Endothelial cell (in vitro differentiated cells): ENCODE data around the gene LRR1. TPM values are rescaled to one million over a fixed set of nuclear protein-coding genes. Genes with fewer than 3 reads are reported as not detected.
"Not testable (repeated sequence)": the region's sequence is repeated elsewhere in the genome, so short reads cannot be mapped to it uniquely, and the experiment has no call there.

ENCODE experiments used
- DNase-seq: peaks from one replicate; pipeline ENCODE4 v3.0.0; 2021; ENCODE audit warnings: low spot score
- H3K27ac Mint-ChIP-seq: one replicate; pipeline ENCODE4 v1.8.0; 2021; ENCODE audit warnings: mixed read lengths, inconsistent platforms; ENCODE audit not compliant: unreplicated experiment
- H3K27me3 Mint-ChIP-seq: one replicate; pipeline ENCODE4 v1.8.0; 2021; ENCODE audit warnings: mild to moderate bottlenecking, moderate library complexity, mixed read lengths, inconsistent platforms; ENCODE audit not compliant: unreplicated experiment
- H3K36me3 Mint-ChIP-seq: one replicate; pipeline ENCODE4 v1.8.0; 2021; ENCODE audit warnings: mild to moderate bottlenecking, low read depth, mixed read lengths, inconsistent platforms; ENCODE audit not compliant: unreplicated experiment
- H3K4me1 Mint-ChIP-seq: one replicate; pipeline ENCODE4 v1.8.0; 2021; ENCODE audit warnings: mild to moderate bottlenecking, mixed read lengths, inconsistent platforms; ENCODE audit not compliant: unreplicated experiment
- H3K4me3 Mint-ChIP-seq: one replicate; pipeline ENCODE4 v1.8.0; 2021; ENCODE audit warnings: mild to moderate bottlenecking, mixed read lengths, inconsistent platforms; ENCODE audit not compliant: unreplicated experiment
- H3K9me3 Mint-ChIP-seq: one replicate; pipeline ENCODE4 v1.8.0; 2021; ENCODE audit warnings: mixed read lengths, inconsistent platforms; ENCODE audit not compliant: unreplicated experiment
- total RNA-seq: library from RNA; stranded (reverse); fragmentation: NEBNext Ultra II Directional; extraction: Animal tissue kit (Norgen Biotek cat#: 25700); gene quantifications from one replicate; pipeline ENCODE4 v1.2.1, GENCODE V29; 2021; ENCODE audit not compliant: unreplicated experiment
- TF ChIP-seq, protein P1 (sequence below): fragments of 200-600 bp; sonication (generic); IDR thresholded peaks from one replicate; pipeline ENCODE4 v1.5.0; 2021; ENCODE audit warnings: antibody characterized with exemption; ENCODE audit not compliant: unreplicated experiment

Gene LRR1
- total RNA-seq, 1 donor from 2014 or later, result 12.9 TPM

DNA sequence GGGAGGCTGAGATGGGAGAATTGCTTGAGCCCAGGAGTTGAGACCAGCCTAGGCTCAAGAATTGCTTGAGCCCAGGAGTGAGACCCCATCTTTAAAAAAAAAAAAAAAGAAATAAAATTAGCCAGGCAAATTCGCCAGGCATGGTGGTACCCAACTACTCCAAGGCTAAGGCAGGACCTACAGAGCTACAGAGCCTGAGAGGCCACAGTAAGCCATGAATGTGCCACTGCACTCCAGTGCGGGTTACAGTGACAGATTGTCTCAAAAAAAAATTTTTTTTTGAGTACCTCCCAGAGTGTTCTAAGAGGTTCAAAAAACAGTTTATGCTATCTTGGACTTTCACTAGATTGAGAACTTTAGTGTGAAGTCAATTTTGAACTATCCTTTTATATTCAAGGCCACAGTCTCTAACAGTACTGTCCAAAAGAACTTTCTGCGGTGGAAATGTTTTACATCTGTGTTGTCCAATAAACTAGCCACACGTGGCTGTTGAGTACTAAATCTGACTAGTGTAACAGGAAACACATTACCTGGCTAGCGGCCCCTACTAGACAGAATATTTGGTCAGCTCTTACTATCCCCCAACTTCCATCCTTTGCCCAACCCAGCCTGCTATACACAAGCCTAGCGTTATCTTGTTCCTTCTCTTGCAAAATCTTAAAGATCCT, 19.2 kb downstream of the LRR1 start:
- TF ChIP-seq, protein P1, sequence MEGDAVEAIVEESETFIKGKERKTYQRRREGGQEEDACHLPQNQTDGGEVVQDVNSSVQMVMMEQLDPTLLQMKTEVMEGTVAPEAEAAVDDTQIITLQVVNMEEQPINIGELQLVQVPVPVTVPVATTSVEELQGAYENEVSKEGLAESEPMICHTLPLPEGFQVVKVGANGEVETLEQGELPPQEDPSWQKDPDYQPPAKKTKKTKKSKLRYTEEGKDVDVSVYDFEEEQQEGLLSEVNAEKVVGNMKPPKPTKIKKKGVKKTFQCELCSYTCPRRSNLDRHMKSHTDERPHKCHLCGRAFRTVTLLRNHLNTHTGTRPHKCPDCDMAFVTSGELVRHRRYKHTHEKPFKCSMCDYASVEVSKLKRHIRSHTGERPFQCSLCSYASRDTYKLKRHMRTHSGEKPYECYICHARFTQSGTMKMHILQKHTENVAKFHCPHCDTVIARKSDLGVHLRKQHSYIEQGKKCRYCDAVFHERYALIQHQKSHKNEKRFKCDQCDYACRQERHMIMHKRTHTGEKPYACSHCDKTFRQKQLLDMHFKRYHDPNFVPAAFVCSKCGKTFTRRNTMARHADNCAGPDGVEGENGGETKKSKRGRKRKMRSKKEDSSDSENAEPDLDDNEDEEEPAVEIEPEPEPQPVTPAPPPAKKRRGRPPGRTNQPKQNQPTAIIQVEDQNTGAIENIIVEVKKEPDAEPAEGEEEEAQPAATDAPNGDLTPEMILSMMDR, result no peak
- no peak for DNase-seq
- peaks cover 17% of the 10 kb centered on the region for H3K36me3 Mint-ChIP-seq
- H3K4me3 Mint-ChIP-seq, result peak overlapping the region; percentile 21
- no peak overlapping the region for H3K27ac Mint-ChIP-seq
- peaks cover 20% of the 10 kb centered on the region for H3K4me1 Mint-ChIP-seq
- no peaks in the 10 kb centered on the region for H3K9me3 Mint-ChIP-seq
- peaks cover 22% of the 10 kb centered on the region for H3K27me3 Mint-ChIP-seq

- H3K36me3 Mint-ChIP-seq, result peaks cover 17% of the 10 kb centered on the region
- peak overlapping the region; percentile 98 for H3K27ac Mint-ChIP-seq
- not testable (repeated sequence) for H3K9me3 Mint-ChIP-seq, DNase-seq
- H3K4me1 Mint-ChIP-seq, result peaks cover 20% of the 10 kb centered on the region
- H3K4me3 Mint-ChIP-seq, result peak overlapping the region; percentile 98
- peaks cover 22% of the 10 kb centered on the region for H3K27me3 Mint-ChIP-seq
Observed at GRCh38 chr14:49619273-49619672, 20.5 kb downstream of the LRR1 start.

- Mint-ChIP-seq H3K27ac (peak overlapping the region; percentile 98), H3K4me3 (peak overlapping the region; percentile 98), H3K27me3 (peaks cover 22% of the 10 kb centered on the region), H3K9me3 (no peaks in the 10 kb centered on the region), H3K4me1 (peaks cover 20% of the 10 kb centered on the region), H3K36me3 (peaks cover 17% of the 10 kb centered on the region)
- DNase-seq, result no peak
- TF ChIP-seq, protein P1, result no peak
Observed at GRCh38 chr14:49619730-49620129, 21.0 kb downstream of the LRR1 start.

DNA sequence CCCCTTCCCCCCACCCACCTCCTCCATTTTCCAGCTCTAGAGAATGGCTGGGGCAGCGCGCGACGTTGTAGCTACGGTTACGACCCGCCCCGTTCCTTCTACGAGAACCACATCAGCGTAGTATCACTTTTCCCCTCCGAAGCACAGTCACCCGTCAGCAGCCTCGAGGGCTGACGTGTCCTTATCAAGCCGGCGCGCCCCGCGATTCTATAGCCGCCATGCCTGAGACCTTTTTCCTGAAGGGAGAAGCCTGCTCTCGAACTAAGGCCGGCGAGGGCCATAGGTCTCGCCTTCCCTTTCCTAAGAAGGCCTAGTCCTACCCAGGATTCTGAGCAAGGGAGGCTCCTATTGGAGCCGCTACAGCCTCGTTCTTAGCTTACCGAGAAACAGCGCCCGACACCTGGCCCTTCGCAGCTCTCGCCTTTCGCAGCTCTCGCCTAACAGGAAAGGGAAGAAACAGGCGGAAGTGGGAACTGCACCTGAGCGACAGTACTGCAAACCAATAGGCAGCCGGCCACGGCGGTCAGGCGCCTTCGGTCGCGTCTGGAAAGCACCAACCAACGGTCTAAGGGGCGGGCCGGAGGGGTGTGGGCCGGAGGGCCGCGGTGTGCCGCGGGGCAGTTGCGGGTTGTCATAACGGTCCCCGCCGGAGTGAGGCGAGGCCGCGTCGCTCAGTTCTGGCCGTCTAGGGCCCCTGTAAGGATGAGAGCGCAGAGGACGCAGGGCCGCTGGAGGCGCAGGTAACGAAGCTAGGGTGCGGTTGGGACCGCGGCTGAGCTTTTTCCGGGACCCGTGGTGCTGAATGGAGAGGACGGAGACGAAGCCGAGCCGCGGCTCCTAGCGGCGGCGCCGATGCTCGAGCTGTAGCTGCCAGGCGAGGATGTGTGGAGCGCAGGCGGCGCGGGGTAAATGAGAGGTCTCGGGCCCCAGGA, 21.7 kb downstream of the LRR1 start, which contains the start of the genes MGAT2 and RPL36AL:
TSS of gene MGAT2 (plus strand) at position 618 of the 932 bp plus-strand sequence. CDS start 470 bp downstream, outside the sequence.
TSS of gene RPL36AL (minus strand) at position 445 of the 932 bp plus-strand sequence. CDS start 1,522 bp downstream, outside the sequence.
- Mint-ChIP-seq H3K4me3 (peak within 1 kb of the TSS; percentile 98), H3K9me3 (no peaks in the 10 kb centered on the region), H3K4me1 (peaks cover 20% of the 10 kb centered on the region), H3K27me3 (peaks cover 22% of the 10 kb centered on the region), H3K36me3 (peaks cover 17% of the 10 kb centered on the region), H3K27ac (peak within 1 kb of the TSS; percentile 98)
- TF ChIP-seq, protein P1, result peak; percentile 8
- DNase-seq, result peak; percentile 98

GRCh38 chr14:49621114-49621881, 22.6 kb downstream of the LRR1 start:
- Mint-ChIP-seq H3K27ac (peak overlapping the region; percentile 63), H3K4me1 (peaks cover 20% of the 10 kb centered on the region), H3K27me3 (peaks cover 22% of the 10 kb centered on the region), H3K36me3 (peaks cover 17% of the 10 kb centered on the region), H3K9me3 (no peaks in the 10 kb centered on the region), H3K4me3 (peak overlapping the region; percentile 98)
- TF ChIP-seq, protein P1, result no peak
- peak; percentile 70 for DNase-seq
